ENCODE results near the gene PVALEF.

The PVALEF gene

DNA sequence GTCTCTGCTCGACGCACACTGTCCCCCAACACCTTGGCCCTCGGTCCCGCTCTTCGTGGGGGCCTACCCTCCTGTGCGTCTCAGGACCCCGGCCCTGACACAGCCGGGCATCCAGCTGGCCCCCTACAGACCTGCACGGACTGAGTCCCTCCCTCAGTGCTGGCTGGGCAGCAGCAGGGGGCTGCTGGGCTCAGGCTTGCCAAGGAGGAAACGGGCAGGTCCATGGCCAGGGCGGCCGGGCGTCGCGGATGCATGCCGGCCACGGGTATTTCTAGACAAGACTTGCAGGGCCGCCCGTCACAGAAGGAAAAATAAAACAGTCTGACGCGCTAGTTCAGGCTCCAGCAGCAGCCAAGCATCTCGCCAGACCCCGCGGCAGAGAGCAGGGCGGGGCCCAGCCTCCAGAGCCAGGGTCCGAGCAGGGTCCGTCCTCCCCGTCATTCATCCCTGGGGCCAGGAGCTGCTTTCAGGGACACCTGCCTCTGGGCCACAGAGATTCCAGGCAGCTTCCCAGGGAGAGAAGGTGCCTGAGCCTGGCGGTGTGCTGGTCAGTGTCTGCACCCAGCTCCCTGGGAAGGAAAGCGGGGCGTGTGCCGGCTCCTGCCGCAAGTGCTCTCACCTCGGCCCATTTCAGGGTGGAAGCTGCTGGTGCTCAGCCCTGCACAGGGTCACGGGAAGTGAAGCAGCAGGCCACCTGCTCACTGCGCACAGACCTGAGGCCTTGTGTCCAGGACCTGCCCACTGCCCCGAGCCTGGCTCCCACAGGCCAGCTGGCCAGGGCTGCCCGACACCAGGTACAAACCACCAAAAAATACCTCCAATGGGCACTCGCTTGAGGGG, 7.2 kb upstream of the PVALEF start:
- in situ Hi-C loops (cut with HindIII; ENCODE audit: low pct_ligation_motif_present, low pct_unique_long_range_greater_than_20kb, low sequenced_read_pairs) = no loop called here
- DNase-seq = no peak

DNA sequence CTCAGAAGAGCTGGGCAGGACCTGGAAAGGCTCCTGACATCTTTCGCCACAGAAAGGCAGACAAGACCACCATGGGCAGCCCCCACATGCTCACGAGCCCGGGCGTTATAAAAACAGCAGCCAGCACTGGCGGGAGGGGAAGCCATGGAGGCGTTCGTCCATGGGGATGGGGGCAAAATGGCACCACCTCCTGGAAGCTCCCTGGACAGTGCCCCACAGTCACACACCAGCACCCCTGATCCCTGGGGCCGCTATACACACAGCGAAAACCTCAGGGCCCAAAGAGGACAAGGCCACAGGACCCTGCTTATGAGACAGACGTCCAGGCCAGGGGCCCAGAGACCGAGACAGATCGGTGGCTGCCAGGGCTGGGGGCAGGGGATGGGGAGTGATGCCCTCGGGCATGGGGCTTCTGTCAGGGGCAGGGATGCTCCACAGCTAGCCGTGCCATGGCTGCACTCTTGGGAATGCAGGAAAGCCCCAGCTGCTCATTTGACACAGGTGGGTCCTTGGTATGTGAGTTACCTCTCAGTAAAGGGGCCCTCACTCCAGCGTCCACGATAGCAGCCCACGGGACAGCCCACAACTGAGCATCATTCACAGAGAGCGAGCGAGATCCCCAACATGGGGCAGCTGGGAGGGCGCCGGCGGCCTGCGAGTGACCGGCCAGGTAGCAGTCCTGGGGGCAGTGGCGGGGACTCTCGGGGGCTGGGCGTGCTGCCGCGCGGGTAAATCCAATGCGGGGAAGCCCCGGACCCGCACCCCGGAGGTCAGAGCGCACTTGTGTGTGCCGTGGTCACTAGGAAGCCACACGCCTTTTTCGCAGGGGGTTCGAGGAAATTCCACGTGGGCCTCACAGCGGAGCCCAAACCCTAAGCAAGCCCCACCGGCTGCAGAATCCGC, 6.4 kb upstream of the PVALEF start:
- in situ Hi-C loops (cut with HindIII; ENCODE audit: low pct_ligation_motif_present, low pct_unique_long_range_greater_than_20kb, low sequenced_read_pairs) = no loop called here
- DNase-seq = no peak

DNA sequence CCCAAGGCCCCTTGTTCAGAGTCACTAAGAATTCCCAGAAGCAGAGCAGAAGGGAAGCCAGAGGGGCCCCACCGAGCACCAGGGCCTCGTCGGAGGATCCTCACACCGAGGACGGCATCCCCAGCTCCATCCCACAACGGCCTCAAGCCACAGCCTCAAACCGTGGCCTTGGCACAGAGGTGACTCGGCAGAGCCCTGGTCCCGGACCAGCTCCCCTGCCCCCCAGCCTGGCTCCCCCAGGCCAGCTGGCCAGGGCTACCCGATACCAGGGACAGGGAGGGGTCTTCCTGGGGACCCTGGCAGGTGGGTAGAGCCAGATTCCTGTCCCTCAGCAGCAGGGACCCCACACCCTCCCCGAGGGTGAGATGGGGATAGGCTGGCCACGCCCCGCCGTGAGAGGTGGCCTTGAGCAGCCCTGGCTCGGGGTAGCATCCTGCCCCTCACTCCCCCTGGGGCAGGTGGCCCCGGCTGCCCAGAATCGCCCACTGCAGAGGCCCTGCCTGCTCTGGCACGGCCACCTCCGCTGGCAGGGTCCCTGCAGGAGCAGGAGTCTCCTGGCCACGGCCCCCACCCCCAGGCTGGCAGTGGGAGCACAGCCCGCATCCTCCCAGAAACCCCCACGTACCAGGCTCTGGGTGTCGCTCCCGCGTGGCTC, 5.6 kb upstream of the PVALEF start:
- in situ Hi-C loops (cut with HindIII; ENCODE audit: low pct_ligation_motif_present, low pct_unique_long_range_greater_than_20kb, low sequenced_read_pairs) = no loop called here
- DNase-seq = no peak

DNA sequence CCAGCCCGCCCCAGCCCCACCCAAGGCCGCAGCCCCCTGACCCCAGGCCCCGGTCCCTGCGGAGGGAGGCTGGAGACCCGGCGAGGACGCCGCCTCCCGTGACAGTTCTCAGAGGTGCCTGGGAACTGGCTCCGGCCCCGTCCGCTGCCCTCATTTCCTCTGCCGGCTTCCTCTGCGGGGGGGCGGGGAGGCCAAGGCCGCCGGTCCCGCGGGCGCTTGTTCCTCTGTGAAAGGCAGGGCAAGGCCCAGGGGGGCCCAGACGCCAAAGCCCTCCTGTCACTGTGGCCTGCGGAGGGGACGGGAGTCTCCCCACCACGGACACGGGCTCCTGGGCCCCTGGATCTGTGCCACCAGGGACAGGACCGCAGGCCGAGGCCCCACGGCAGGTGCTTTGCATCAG, 5.0 kb upstream of the PVALEF start:
- DNase-seq = no peak
- in situ Hi-C loops (cut with HindIII; ENCODE audit: low pct_ligation_motif_present, low pct_unique_long_range_greater_than_20kb, low sequenced_read_pairs) = no loop called here

DNA sequence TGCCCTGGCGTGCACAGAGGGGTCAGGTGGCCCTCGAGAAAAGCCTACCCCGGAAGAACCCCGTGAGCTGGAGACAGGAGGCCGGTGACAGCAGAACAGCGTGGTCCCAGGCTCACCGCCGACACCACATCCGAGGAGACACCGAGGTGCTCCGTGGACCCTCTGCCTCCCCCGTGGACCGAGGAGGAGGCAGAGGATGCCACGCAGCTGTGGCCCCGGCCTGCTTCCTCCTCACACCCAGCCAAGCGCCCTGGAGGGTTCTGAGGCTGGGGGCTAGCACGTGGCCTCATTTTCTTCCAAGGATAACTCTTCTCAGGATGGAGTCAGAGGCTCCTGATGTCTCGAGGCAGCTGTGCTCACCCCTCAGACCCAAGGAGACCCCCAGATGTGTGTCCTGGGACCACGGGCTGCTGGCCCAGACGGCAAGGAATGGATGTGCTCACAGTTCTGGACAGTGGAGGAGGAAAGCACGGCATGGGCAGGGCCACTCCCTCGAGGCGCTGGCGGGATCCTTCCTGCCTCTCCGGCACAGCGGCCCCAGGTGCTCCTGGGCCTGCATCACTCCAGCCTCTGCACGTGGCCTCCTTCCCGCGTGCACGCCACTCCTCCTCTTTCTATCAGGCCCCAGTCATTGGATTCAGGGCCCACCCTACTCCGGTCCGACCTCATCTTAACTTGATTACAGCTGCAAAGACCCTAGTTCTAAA, 4.4 kb upstream of the PVALEF start:
- no peak for DNase-seq
- in situ Hi-C loops (cut with HindIII; ENCODE audit: low pct_ligation_motif_present, low pct_unique_long_range_greater_than_20kb, low sequenced_read_pairs) = no loop called here

DNA sequence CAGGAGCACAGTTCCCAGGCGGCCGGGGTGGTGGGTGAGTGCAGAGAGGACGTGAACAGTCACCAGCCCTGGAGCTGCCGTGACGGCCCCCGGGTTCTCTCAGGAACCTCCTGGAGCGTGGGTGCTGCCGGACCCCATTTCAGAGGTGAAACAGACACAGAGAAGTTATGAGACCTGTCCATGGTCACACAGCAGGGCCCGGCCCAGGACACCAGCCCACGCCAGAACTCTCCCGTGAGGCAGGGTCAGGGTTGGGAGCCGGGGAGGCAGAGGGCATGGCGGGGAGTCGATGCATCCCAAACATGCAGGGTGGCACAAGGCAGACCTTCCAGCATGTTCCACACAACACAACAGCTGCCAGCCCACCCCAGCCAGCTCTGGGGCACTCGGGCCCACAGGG, 3.8 kb upstream of the PVALEF start:
- in situ Hi-C loops (cut with HindIII; ENCODE audit: low pct_ligation_motif_present, low pct_unique_long_range_greater_than_20kb, low sequenced_read_pairs) = no loop called here

DNA sequence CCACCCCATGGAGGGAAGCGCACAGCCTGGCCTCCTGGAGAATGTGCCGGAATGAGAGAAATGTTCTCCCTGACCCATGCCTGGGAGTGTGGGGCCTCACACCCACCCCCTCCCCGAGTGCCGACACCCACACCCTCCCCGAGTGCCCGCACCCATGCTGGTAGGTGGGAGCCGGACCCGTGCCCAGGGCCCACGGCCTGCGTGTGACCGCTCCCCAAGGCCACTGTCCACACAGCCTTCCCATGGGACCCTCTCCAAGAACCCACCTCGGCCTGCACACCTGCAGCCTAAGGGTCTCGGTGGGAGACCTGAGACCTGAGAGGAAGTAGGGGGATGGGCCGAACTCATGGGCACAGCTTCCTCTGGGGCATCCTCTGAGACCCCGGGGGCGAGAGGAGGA, 3.3 kb upstream of the PVALEF start:
- in situ Hi-C loops (cut with HindIII; ENCODE audit: low pct_ligation_motif_present, low pct_unique_long_range_greater_than_20kb, low sequenced_read_pairs) = no loop called here
- DNase-seq = no peak

More for the DNA sequence above, 3.8 kb upstream of the PVALEF start:
- DNase-seq = no peak

DNA sequence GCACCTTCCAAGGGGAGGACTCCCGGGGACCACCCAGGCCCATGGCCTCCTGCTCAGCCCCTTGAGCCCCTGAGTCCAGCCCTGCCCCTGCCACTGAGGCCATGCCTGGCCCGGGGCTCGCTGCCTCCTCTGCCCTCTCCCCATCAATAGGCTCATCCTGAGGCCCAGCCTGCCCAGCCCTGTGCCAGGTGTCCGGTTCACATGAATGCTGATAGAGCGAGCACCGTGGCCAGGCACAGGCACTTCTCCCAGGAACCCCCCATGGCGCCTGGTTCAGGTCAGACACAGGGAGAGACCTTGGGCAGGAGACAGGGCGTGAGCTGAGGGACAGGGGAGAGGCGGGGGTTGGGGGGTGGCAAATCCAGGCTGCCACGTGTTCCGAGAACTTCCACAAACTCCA, 2.8 kb upstream of the PVALEF start:
- in situ Hi-C loops (cut with HindIII; ENCODE audit: low pct_ligation_motif_present, low pct_unique_long_range_greater_than_20kb, low sequenced_read_pairs) = no loop called here
- no peak for DNase-seq

DNA sequence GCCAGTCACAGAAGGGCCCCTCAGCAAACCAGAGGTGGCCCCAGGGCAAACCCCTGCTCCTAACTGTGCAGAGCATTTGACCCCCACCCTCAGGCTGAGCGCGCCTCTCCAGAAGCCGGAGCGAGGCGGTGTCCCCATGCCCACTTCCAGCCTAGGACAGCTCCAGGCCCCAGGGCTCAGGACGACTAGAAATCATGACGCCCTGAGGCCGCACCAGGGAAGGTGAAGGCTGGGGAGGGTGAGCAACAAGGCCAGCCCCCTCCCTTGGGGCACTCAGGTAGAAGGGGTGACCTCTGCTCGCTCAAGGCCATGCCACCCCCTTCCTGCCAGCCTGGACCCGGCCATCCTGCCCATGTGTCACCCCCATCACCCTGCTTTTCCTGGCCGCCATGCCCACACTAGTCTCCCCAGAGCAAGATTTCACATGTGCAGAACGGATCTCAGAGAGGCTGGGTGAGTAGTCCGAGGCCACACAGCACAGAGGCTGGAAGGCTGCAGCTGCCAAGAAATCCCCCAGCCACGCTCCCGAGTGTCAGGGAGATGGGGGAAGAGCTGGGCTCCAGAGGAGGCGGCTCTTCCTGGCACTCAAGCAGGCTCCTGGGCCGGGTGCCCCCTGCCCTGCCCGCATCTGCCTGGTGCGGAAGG, 2.1 kb upstream of the PVALEF start:
- in situ Hi-C loops (cut with HindIII; ENCODE audit: low pct_ligation_motif_present, low pct_unique_long_range_greater_than_20kb, low sequenced_read_pairs) = no loop called here
- DNase-seq = no peak

DNA sequence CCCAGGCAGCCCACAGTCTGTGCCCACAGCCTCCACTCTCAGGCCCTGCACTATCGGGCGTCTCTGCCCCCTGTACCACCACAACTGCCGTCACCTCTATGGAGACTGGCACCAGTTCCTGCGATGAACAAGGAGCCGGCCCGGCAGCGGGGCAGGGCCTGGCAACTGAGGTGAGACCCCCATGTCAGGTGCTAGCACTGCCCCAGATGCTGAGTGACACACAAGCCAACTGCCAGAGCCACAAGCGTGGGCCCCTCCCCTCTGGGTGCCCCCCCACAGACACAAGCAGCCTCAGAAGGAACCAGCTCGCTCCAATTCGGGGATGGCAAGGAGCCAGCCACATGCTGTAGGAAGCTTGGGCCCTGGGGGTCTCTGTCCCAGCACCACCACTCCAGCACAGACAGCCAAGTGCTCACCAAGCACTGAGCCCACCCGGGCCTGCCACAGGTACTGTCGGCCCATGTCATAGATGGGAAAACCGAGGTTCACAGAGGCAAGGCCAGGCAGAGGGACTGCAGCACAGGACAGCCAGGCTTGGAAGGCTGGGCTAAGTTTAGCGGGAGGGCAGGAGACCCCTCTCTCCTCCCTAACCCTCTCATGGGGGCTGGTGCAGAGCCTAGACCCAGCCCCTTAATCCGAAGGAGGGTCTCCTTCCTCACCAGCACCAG, 1.5 kb upstream of the PVALEF start:
- in situ Hi-C loops (cut with HindIII; ENCODE audit: low pct_ligation_motif_present, low pct_unique_long_range_greater_than_20kb, low sequenced_read_pairs) = no loop called here
- DNase-seq = no peak

DNA sequence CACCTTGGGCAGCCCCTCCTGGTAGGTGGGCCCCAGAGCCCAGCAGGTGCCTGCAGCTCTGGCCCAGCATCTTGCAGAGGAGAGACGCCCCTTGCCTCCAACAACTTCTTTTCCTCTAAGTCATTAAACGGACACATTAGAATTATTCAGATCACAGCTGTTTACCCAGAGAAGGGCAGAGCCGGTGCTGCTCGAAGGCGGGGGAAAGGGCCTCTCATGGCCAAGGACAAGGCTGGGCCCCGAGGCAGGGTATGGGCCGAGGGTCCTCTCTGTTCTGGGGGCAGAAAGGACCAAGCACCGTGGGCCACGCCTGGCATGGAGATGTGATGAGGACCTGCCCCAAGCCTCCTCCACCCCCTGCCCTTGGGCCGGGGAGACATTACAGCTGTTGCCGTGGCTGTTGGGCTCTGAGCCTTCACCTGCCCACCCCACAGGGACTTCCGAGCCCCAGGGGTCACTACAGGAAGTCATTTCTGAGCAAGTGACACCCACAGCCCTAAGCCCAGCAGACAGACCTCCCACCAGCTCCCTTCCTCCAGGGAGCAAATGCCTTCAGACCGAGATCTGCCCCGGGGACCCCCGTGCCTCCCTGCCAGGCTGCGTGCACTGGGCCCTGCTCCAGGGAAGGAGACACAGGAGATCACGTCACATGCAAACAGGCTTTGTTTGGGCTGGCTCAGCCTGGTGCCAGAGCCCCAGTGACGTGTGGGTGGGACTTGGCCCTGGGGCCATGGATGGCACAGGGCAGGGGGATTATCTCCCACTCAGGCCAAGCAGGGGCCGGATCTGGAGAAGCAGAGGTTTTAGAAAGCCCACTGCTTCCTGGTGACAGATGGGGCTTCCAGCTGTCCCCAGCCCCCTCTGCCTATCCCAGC, 699 bp upstream of the PVALEF start:
- in situ Hi-C loops (cut with HindIII; ENCODE audit: low pct_ligation_motif_present, low pct_unique_long_range_greater_than_20kb, low sequenced_read_pairs) = no loop called here

DNA sequence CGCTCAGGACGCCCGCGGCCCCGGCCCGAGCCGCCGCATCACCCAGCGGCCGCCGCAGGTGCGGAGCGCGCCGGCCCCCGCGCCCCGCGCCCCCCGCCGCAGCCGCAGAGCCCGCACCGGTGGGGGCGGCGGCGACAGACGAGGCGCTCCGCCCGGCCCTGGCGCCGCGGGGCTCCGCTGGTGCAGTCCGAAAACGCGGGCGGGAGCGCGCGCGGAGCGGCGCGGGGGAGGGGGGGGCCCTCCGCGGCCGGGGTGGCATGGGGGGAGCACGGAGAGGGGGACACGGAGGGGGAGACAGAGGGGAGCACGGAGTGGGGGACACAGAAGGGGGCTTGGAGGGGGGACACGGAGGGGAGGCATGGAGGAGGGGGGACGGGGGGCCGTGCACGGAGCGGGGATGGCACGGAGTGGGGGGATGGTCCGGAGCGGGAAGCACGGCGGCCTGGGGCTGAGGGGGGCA, 756 bp downstream of the PVALEF start, which contains the start of gene AATK:
TSS of gene AATK (minus strand) at position 189 of the 460 bp plus-strand sequence. CDS start 229 bp downstream, outside the sequence.
- no peak for DNase-seq
- in situ Hi-C loops (cut with HindIII; ENCODE audit: low pct_ligation_motif_present, low pct_unique_long_range_greater_than_20kb, low sequenced_read_pairs) = no loop called here

More for the DNA sequence above, 699 bp upstream of the PVALEF start:
- DNase-seq = no peak

DNA sequence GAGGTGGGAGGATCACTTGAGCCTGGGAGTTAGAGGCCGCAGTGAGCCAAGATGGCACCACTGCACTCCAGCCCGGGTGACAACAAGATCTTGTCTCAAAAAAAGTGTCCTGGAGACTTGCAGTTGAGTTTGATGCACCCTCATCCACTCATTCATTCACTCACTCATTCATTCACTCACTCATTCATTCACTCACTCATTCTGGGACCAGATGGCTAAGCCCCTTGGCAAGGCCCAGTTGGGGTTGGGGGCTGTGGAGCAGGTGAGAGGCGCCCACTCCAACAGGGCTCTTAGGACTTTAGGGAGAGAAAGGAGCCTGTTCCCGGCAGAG, 1.9 kb downstream of the PVALEF start:
- in situ Hi-C loops (cut with HindIII; ENCODE audit: low pct_ligation_motif_present, low pct_unique_long_range_greater_than_20kb, low sequenced_read_pairs) = no loop called here

DNA sequence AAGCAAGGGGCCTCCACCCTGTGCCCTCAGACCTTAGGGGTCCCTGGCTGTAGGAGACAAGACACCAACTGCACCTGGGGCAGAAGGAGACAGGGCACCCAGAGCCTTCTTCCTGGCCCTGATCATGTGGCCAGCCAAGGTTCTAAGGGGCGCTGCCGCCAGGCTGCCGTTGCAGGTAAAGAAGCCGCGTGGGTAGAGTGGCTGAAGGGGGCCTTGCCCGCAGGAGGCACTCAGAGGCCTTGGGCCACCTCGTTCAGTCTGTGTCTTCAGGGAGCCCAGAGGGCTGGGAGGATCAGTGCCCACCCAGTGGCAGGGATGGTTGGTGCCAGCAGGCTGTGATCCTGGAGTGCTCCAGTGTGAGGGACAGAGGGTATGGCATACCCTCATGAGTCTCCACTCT, 2.3 kb downstream of the PVALEF start:
- in situ Hi-C loops (cut with HindIII; ENCODE audit: low pct_ligation_motif_present, low pct_unique_long_range_greater_than_20kb, low sequenced_read_pairs) = no loop called here
- no peak for DNase-seq

More for the DNA sequence above, 1.9 kb downstream of the PVALEF start:
- DNase-seq = no peak

DNA sequence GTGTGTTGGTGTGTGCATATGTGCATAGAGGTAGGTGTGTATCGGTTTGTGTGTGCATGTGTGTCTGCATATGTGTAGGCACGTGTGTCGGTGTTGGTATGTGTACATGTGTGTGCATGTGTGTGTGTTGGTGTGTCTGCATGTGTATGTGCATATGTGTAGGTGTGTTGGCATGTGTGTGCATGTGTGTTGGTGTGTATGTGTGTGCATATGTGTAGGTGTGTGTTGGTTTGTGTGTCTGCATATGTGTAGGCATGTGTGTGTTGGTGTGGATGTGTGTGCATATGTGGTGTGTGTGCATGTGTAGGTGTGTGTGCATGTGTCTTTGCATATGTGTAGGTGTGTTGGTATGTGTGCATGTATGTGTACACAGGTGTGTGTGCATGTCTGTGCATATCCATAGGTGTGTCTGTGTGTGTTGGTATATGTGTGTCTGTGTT, 4.6 kb downstream of the PVALEF start:
- DNase-seq = no peak
- in situ Hi-C loops (cut with HindIII; ENCODE audit: low pct_ligation_motif_present, low pct_unique_long_range_greater_than_20kb, low sequenced_read_pairs) = no loop called here

DNA sequence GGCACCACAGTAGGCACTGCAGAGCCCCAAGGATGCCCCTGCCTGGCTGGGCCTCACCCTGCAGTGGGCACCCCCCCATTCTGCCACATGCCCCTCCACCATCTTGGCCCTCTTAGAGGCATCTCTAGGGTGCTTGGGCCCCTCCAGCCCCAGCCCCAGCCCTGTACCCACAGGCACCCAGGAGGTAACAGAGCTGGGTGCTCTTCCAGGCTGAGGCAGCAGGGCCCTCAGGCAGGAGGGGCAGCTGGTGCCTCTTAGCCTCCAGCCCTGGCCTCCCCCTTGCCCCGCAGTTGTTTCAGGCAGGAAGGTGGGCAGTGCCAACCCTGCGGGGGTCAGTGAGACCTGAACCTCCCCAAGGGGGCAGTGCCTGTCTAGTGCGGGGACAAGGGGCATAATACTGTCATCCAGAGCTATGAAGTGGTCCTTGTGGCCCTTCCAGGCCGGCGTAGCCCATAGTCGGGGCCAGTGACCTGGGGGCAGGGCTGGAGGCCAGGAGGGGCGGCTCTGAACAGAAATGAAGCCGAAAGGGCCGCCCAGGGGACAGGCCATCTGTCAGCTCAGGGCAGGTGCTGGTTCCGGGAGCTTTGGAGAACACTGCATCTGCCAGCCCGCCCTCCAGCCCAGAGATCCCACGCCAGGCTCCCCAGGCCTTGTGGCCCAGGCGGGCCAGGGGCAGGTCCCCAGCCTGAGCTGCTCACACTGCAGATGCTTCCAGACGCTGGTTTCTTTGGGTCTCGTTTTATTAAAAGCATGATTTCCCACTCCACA, 5.6 kb downstream of the PVALEF start:
- in situ Hi-C loops (cut with HindIII; ENCODE audit: low pct_ligation_motif_present, low pct_unique_long_range_greater_than_20kb, low sequenced_read_pairs) = no loop called here
- DNase-seq = no peak
